Body of pancreas (tissue), 4 donors: ENCODE data around the gene SLC12A4.

Experiments
- POLR2A ChIP-seq, 3 donors: fragments of 450-650 bp; IDR thresholded peaks; one replicate each; pipeline ENCODE4 v1.6.1; 2016; ENCODE audit warnings: antibody characterized with exemption in 3 of 3, mild to moderate bottlenecking in 2 of 3
- TF ChIP-seq, protein P1 (sequence below), 7 experiments: fragments of 450-650 bp in 4 of 7; fragments of 200-600 bp in 3 of 7; sonication (generic) in 3 of 7; IDR thresholded peaks; one replicate each; pipeline ENCODE4 v1.5.1; 2016 to 2019; ENCODE audit warnings: antibody characterized with exemption in 7 of 7

DNA sequence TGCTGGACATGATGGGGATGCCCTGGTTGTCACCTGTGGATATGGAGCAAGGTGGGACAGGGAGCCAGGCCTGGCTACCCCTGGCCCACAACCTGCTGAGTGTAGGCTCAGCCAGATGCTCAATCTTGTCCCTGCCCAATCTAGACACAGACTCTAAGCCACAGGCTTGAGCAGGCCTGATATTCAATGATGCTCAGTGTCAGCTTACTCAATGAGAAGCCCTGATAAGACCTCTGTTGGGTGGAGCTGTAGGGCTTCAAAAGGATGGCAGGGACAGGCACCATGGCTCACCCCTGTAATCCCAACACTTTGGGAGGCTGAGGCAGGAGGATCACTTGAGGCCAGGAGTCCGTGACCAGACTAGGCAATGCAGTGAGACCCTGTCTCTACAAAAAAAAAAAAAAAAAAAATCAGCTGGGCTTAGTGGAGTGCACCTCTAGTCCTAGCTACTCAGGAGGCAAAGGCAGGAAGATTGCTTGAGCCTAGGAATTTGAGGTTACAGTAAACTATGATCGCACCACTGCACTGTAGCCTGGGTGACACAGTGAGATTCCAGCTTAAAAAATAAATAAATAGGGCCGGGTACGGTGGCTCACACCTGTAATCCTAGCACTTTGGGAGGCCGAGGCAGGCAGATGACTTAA is 27.9 kb downstream of the SLC12A4 start:
- TF ChIP-seq, protein P1, sequence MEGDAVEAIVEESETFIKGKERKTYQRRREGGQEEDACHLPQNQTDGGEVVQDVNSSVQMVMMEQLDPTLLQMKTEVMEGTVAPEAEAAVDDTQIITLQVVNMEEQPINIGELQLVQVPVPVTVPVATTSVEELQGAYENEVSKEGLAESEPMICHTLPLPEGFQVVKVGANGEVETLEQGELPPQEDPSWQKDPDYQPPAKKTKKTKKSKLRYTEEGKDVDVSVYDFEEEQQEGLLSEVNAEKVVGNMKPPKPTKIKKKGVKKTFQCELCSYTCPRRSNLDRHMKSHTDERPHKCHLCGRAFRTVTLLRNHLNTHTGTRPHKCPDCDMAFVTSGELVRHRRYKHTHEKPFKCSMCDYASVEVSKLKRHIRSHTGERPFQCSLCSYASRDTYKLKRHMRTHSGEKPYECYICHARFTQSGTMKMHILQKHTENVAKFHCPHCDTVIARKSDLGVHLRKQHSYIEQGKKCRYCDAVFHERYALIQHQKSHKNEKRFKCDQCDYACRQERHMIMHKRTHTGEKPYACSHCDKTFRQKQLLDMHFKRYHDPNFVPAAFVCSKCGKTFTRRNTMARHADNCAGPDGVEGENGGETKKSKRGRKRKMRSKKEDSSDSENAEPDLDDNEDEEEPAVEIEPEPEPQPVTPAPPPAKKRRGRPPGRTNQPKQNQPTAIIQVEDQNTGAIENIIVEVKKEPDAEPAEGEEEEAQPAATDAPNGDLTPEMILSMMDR (IDR thresholded peaks at IDR 0.05): no peak
- no peak for TF ChIP-seq POLR2A (IDR thresholded peaks at IDR 0.05)
